HepG2 (cell line): ENCODE results near the gene TRMT6. TPM values are rescaled to one million over a fixed set of nuclear protein-coding genes. Genes with fewer than 3 reads are reported as not detected.

Experiments
- DMAP1 ChIP-seq: IDR thresholded peaks from 2 replicates; pipeline ENCODE4 v1.6.1; 2016
- EHMT2 ChIP-seq: fragments of 200-600 bp; sonication (generic); IDR thresholded peaks from 2 replicates; pipeline ENCODE4 v1.7.0; 2017; ENCODE audit warnings: antibody characterized with exemption, low read depth, low read length, borderline replicate concordance
- FOSL2 ChIP-seq: sonication (generic); formaldehyde crosslinking; IDR thresholded peaks from 2 replicates; pipeline ENCODE4 v1.4.0; 2020; ENCODE audit warnings: missing genetic modification reagents
- GABPA ChIP-seq, 2 experiments: IDR thresholded peaks; 2 replicates each; pipeline ENCODE4 v1.6.1; 2011 to 2016; ENCODE audit warnings: low read depth in 2 of 2, low read length in 1 of 2, missing biosample characterization in 1 of 2, missing genetic modification characterization in 1 of 2
- HNRNPK ChIP-seq: fragments of 200-400 bp; formaldehyde crosslinking; IDR thresholded peaks from 2 replicates; pipeline ENCODE4 v1.6.1; 2018; ENCODE audit warnings: low read length, low read depth, moderate library complexity, mild to moderate bottlenecking; ENCODE audit not compliant: poor library complexity, severe bottlenecking
- KLF13 ChIP-seq: sonication (generic); formaldehyde crosslinking; IDR thresholded peaks from 2 replicates; pipeline ENCODE4 v1.4.0; 2020; ENCODE audit warnings: mild to moderate bottlenecking, missing genetic modification reagents
- NKX3-1 ChIP-seq: sonication (generic); formaldehyde crosslinking; IDR thresholded peaks from 2 replicates; pipeline ENCODE4 v1.5.0; 2020; ENCODE audit warnings: missing genetic modification reagents
- NR2C2 ChIP-seq: sonication (generic); formaldehyde crosslinking; IDR thresholded peaks from 2 replicates; pipeline ENCODE4 v1.4.0; 2020; ENCODE audit warnings: missing genetic modification reagents, mild to moderate bottlenecking, moderate library complexity, borderline replicate concordance
- REXO4 ChIP-seq: sonication (generic); formaldehyde crosslinking; IDR thresholded peaks from 2 replicates; pipeline ENCODE4 v1.8.0; 2022; ENCODE audit warnings: missing genetic modification reagents, mild to moderate bottlenecking, borderline replicate concordance
- SAP130 ChIP-seq: IDR thresholded peaks from 2 replicates; pipeline ENCODE4 v1.6.1; 2016; ENCODE audit warnings: low read depth
- SSRP1 ChIP-seq: IDR thresholded peaks from 2 replicates; pipeline ENCODE4 v1.6.1; 2016; ENCODE audit warnings: control low read depth
- ZNF292 ChIP-seq: sonication (generic); formaldehyde crosslinking; IDR thresholded peaks from 2 replicates; pipeline ENCODE4 v1.8.1; 2022; ENCODE audit warnings: mild to moderate bottlenecking, low read depth, missing genetic modification reagents, borderline replicate concordance
- ZNF572 ChIP-seq: sonication (generic); formaldehyde crosslinking; IDR thresholded peaks from 2 replicates; pipeline ENCODE4 v1.5.1; 2020; ENCODE audit warnings: mild to moderate bottlenecking, missing genetic modification reagents
- ZNF841 ChIP-seq: sonication (generic); formaldehyde crosslinking; IDR thresholded peaks from 2 replicates; pipeline ENCODE4 v1.8.1; 2023; ENCODE audit warnings: missing genetic modification reagents, borderline replicate concordance
- polyA plus RNA-seq, 8 experiments: library from polyadenylated mRNA; depleted of rRNA in 3 of 8; stranded (reverse) in 7 of 8; unstranded in 1 of 8; fragments of >200 nt; fragmentation: Illumina TruSeq in 4 of 8; extraction: Trizol in 4 of 8; gene quantifications; 2 replicates each; pipeline versions ENCODE4 v1.2.1 to v1.2.3, GENCODE V29; 2011 to 2016; ENCODE audit warnings: low read depth in 4 of 8, missing spikeins in 1 of 8, mixed read lengths in 1 of 8; ENCODE audit not compliant: insufficient read depth in 1 of 8
- total RNA-seq, 5 experiments: library from RNA; depleted of rRNA; stranded (reverse); fragments of >200 nt; fragmentation: Illumina TruSeq; extraction: Trizol; gene quantifications; 2 replicates each; pipeline ENCODE4 v1.2.3, GENCODE V29; 2016; ENCODE audit warnings: low read depth in 1 of 5
- TF ChIP-seq, protein P1 (sequence below): sonication (generic); formaldehyde crosslinking; IDR thresholded peaks from 2 replicates; pipeline ENCODE4 v1.9.0; 2021; ENCODE audit warnings: mild to moderate bottlenecking, missing genetic modification reagents
- TF ChIP-seq, protein P2 (sequence below): IDR thresholded peaks from 2 replicates; pipeline ENCODE4 v1.6.1; 2016; ENCODE audit warnings: low read depth, control low read depth
- TF ChIP-seq, protein P3 (sequence below): sonication (generic); formaldehyde crosslinking; IDR thresholded peaks from 2 replicates; pipeline ENCODE4 v1.4.0; 2020; ENCODE audit warnings: missing genetic modification reagents, borderline replicate concordance

Gene TRMT6
- total and polyA plus RNA-seq, 2 of the 13 experiments (the other 11 are each of a cell fraction or from before 2014, with no cell fraction given) = 10.5 to 37.8 TPM

DNA sequence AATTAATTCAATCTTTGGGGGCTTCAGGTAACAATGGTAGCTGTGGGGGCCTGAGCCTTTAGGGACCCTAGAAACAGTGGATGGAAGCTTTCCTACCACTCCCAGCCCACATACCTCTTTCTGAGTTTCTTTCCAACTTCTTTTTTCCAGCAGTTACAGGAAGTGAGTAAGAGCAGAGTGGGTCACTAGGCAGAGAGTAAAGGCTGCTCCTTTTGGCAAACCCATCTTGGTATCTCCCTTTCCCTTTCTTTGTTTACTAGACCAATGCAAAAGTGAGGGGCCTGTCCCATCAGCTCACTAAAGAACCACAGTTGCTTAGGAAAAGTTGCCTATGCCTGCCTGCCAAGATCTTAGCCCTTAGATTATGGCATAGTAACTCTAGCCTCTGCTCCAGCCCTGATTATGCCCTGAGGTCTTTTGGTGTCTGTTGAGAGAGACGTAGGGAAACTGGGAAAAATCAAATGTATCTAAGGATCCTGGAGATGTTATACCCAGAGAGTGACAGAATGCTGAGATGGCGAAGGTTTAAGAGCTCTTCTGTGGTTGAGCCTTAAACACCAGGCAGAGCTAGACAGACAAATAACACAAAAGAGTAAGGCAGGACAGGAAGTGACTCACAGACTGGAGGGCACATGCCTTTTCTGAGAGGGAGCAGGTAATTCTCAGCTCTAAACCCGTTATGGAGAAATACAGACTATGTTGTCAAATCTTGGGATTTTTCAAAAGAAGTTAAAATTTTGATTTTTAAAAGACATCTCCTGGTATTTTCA is 31.3 kb downstream of the TRMT6 start (continued):
- TF ChIP-seq, protein P1, sequence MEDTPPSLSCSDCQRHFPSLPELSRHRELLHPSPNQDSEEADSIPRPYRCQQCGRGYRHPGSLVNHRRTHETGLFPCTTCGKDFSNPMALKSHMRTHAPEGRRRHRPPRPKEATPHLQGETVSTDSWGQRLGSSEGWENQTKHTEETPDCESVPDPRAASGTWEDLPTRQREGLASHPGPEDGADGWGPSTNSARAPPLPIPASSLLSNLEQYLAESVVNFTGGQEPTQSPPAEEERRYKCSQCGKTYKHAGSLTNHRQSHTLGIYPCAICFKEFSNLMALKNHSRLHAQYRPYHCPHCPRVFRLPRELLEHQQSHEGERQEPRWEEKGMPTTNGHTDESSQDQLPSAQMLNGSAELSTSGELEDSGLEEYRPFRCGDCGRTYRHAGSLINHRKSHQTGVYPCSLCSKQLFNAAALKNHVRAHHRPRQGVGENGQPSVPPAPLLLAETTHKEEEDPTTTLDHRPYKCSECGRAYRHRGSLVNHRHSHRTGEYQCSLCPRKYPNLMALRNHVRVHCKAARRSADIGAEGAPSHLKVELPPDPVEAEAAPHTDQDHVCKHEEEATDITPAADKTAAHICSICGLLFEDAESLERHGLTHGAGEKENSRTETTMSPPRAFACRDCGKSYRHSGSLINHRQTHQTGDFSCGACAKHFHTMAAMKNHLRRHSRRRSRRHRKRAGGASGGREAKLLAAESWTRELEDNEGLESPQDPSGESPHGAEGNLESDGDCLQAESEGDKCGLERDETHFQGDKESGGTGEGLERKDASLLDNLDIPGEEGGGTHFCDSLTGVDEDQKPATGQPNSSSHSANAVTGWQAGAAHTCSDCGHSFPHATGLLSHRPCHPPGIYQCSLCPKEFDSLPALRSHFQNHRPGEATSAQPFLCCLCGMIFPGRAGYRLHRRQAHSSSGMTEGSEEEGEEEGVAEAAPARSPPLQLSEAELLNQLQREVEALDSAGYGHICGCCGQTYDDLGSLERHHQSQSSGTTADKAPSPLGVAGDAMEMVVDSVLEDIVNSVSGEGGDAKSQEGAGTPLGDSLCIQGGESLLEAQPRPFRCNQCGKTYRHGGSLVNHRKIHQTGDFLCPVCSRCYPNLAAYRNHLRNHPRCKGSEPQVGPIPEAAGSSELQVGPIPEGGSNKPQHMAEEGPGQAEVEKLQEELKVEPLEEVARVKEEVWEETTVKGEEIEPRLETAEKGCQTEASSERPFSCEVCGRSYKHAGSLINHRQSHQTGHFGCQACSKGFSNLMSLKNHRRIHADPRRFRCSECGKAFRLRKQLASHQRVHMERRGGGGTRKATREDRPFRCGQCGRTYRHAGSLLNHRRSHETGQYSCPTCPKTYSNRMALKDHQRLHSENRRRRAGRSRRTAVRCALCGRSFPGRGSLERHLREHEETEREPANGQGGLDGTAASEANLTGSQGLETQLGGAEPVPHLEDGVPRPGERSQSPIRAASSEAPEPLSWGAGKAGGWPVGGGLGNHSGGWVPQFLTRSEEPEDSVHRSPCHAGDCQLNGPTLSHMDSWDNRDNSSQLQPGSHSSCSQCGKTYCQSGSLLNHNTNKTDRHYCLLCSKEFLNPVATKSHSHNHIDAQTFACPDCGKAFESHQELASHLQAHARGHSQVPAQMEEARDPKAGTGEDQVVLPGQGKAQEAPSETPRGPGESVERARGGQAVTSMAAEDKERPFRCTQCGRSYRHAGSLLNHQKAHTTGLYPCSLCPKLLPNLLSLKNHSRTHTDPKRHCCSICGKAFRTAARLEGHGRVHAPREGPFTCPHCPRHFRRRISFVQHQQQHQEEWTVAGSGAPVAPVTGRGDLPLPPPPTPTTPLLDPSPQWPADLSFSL (CRISPR knock-in tag) = no peak
- TF ChIP-seq REXO4 (no peak), SAP130 (CRISPR knock-in tag) (0 out of 2 replicates have a peak, but pooled peaks have one; percentile 17), HNRNPK (no peak), ZNF572 (CRISPR knock-in tag) (no peak), KLF13 (CRISPR knock-in tag) (no peak), ZNF292 (CRISPR knock-in tag) (no peak), DMAP1 (CRISPR knock-in tag) (no peak), FOSL2 (CRISPR knock-in tag) (peak; percentile 87), NKX3-1 (CRISPR knock-in tag) (no peak), ZNF841 (no peak), NR2C2 (CRISPR knock-in tag) (no peak), SSRP1 (0 out of 2 replicates have a peak, but pooled peaks have one; percentile 29), GABPA (IDR thresholded peaks at IDR 0.05; ENCODE audit: low read depth, low read length) (no peak), GABPA (CRISPR knock-in tag; IDR thresholded peaks at IDR 0.05; ENCODE audit: low read depth) (peak; percentile 48; the same call in 1 of the 2 replicates), EHMT2 (no peak)
- TF ChIP-seq, protein P2, sequence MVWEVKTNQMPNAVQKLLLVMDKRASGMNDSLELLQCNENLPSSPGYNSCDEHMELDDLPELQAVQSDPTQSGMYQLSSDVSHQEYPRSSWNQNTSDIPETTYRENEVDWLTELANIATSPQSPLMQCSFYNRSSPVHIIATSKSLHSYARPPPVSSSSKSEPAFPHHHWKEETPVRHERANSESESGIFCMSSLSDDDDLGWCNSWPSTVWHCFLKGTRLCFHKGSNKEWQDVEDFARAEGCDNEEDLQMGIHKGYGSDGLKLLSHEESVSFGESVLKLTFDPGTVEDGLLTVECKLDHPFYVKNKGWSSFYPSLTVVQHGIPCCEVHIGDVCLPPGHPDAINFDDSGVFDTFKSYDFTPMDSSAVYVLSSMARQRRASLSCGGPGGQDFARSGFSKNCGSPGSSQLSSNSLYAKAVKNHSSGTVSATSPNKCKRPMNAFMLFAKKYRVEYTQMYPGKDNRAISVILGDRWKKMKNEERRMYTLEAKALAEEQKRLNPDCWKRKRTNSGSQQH (CRISPR knock-in tag) = no peak
- TF ChIP-seq, protein P3, sequence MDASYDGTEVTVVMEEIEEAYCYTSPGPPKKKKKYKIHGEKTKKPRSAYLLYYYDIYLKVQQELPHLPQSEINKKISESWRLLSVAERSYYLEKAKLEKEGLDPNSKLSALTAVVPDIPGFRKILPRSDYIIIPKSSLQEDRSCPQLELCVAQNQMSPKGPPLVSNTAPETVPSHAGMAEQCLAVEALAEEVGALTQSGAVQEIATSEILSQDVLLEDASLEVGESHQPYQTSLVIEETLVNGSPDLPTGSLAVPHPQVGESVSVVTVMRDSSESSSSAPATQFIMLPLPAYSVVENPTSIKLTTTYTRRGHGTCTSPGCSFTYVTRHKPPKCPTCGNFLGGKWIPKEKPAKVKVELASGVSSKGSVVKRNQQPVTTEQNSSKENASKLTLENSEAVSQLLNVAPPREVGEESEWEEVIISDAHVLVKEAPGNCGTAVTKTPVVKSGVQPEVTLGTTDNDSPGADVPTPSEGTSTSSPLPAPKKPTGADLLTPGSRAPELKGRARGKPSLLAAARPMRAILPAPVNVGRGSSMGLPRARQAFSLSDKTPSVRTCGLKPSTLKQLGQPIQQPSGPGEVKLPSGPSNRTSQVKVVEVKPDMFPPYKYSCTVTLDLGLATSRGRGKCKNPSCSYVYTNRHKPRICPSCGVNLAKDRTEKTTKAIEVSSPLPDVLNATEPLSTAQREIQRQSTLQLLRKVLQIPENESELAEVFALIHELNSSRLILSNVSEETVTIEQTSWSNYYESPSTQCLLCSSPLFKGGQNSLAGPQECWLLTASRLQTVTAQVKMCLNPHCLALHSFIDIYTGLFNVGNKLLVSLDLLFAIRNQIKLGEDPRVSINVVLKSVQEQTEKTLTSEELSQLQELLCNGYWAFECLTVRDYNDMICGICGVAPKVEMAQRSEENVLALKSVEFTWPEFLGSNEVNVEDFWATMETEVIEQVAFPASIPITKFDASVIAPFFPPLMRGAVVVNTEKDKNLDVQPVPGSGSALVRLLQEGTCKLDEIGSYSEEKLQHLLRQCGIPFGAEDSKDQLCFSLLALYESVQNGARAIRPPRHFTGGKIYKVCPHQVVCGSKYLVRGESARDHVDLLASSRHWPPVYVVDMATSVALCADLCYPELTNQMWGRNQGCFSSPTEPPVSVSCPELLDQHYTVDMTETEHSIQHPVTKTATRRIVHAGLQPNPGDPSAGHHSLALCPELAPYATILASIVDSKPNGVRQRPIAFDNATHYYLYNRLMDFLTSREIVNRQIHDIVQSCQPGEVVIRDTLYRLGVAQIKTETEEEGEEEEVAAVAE = no peak
